HCT116 (cell line): ENCODE measurements around the gene MINDY4B. TPM values are rescaled to one million over a fixed set of nuclear protein-coding genes. Genes with fewer than 3 reads are reported as not detected.

Experiments used
- ATAC-seq: fragments of 200-7000 bp; cut with Tn5 transposase; 2 replicates; pipeline ENCODE4 v1.9.1; 2020; ENCODE audit warnings: mild to moderate bottlenecking, moderate library complexity
- BruUV-seq: library from RNA; stranded (reverse); fragments of 400-500 nt; replicated peaks from 2 replicates; lab custom pipeline; 2021; lab: Mats Ljungman, UMichigan
- CTCF ChIA-PET: fragments of 300-600 bp; sonication (Branson Sonifier 250); formaldehyde crosslinking; loops from one replicate; lab custom pipeline; 2021; ENCODE audit warnings: antibody characterized with exemption; lab: Charles Lee
- POLR2A ChIA-PET: fragments of 300-600, 350-600 bp; sonication (Branson Sonifier 250); formaldehyde crosslinking; loops from one replicate; lab custom pipeline; 2021; ENCODE audit warnings: antibody characterized with exemption; lab: Charles Lee
- RAD21 ChIA-PET, 2 experiments: fragments of 300-600 bp; sonication (Branson Sonifier 250); formaldehyde crosslinking; loops; one replicate each; lab custom pipeline; 2023; ENCODE audit warnings: low total read pairs in 2 of 2; ENCODE audit not compliant: uncharacterized antibody in 2 of 2, unreplicated experiment in 2 of 2, low non-redundant PET in 1 of 2; lab: Charles Lee
- DNase-seq: peaks from one replicate; pipeline ENCODE4 v3.0.0-alpha.2; 2010; ENCODE audit warnings: low read depth, low spot score
- H2AFZ ChIP-seq: fragments of 200-600 bp; shearing (Covaris generic), sonication (generic); 2 replicates; pipeline ENCODE4 v1.6.1; 2017; ENCODE audit warnings: low read depth, mixed run types, mixed read lengths, antibody characterized with exemption, low read length; ENCODE audit not compliant: poor library complexity, severe bottlenecking
- H3K27ac ChIP-seq: 2 replicates; pipeline ENCODE4 v1.5.1; 2012; ENCODE audit warnings: low read depth, low read length
- H3K27me3 ChIP-seq: fragments of 200-600 bp; sonication (generic); 2 replicates; pipeline ENCODE4 v1.6.1; 2016; ENCODE audit warnings: mixed run types, low read length, mixed read lengths; ENCODE audit not compliant: insufficient read depth
- H3K36me3 ChIP-seq, 2 experiments: fragments of 200-500 bp in 1 of 2; fragments of 200-600 bp in 1 of 2; sonication (Bioruptor generic) in 1 of 2; sonication (generic) in 1 of 2; 2 replicates each; pipeline versions ENCODE4 v1.5.1 to v1.6.1; 2014 to 2016; ENCODE audit warnings: low read length in 2 of 2, inconsistent platforms in 1 of 2, mixed read lengths in 1 of 2, mixed run types in 1 of 2; ENCODE audit not compliant: insufficient read depth in 2 of 2, control insufficient read depth in 1 of 2
- H3K4me1 ChIP-seq, 2 experiments: fragments of 200-600 bp in 1 of 2; sonication (generic) in 1 of 2; 2 replicates each; pipeline versions ENCODE4 v1.5.1 to v1.6.1; 2012 to 2017; ENCODE audit warnings: low read length in 2 of 2, inconsistent platforms in 1 of 2, mild to moderate bottlenecking in 1 of 2, mixed read lengths in 1 of 2, mixed run types in 1 of 2, moderate library complexity in 1 of 2; ENCODE audit not compliant: insufficient read depth in 2 of 2, control insufficient read depth in 1 of 2
- H3K4me2 ChIP-seq: fragments of 200-600 bp; sonication (generic); 2 replicates; pipeline ENCODE4 v1.6.1; 2017; ENCODE audit warnings: mixed run types, low read length, mixed read lengths
- H3K4me3 ChIP-seq, 2 experiments: fragments of 200-600 bp in 1 of 2; sonication (generic) in 1 of 2; replicated peaks in 1 of 2; 2 replicates each; pipeline ENCODE4 v1.5.1; 2011 to 2016; ENCODE audit warnings: low read length in 2 of 2, control low read depth in 1 of 2, low read depth in 1 of 2, mild to moderate bottlenecking in 1 of 2, mixed read lengths in 1 of 2, mixed run types in 1 of 2
- H3K79me2 ChIP-seq: fragments of 200-600 bp; sonication (generic); 2 replicates; pipeline ENCODE4 v1.6.1; 2017; ENCODE audit warnings: mild to moderate bottlenecking, mixed run types, low read length, moderate library complexity, mixed read lengths; ENCODE audit not compliant: insufficient read depth
- H3K9ac ChIP-seq: fragments of 200-600 bp; sonication (generic); 2 replicates; pipeline ENCODE4 v1.6.1; 2016; ENCODE audit warnings: low read length, mixed read lengths
- H3K9me2 ChIP-seq: fragments of 200-600 bp; sonication (generic), shearing (Covaris generic); 2 replicates; pipeline ENCODE4 v1.6.1; 2017; ENCODE audit warnings: mixed run types, mild to moderate bottlenecking, moderate library complexity; ENCODE audit not compliant: insufficient read depth
- H3K9me3 ChIP-seq, 2 experiments: fragments of 200-500 bp in 1 of 2; fragments of 200-600 bp in 1 of 2; sonication (Bioruptor generic) in 1 of 2; sonication (generic) in 1 of 2; 2 replicates each; pipeline ENCODE4 v1.6.1; 2014 to 2017; ENCODE audit warnings: low read length in 2 of 2, mixed read lengths in 2 of 2, inconsistent platforms in 1 of 2, low read depth in 1 of 2, mild to moderate bottlenecking in 1 of 2, mixed run types in 1 of 2, moderate library complexity in 1 of 2; ENCODE audit not compliant: control insufficient read depth in 1 of 2, insufficient read depth in 1 of 2
- H4K20me1 ChIP-seq: fragments of 200-600 bp; sonication (generic), shearing (Covaris generic); 2 replicates; pipeline ENCODE4 v1.6.1; 2017; ENCODE audit warnings: mixed run types, mild to moderate bottlenecking, moderate library complexity; ENCODE audit not compliant: insufficient read depth
- ATF3 ChIP-seq: IDR thresholded peaks from 2 replicates; pipeline ENCODE4 v1.6.1; 2012
- CEBPB ChIP-seq: IDR thresholded peaks from 2 replicates; pipeline ENCODE4 v1.6.1; 2012; ENCODE audit warnings: low read depth
- CTCF ChIP-seq, 3 experiments: fragments of 200-600 bp in 1 of 3; sonication (generic) in 1 of 3; IDR thresholded peaks in 2 of 3; conservative IDR thresholded peaks in 1 of 3; 2 replicates each; pipeline ENCODE4 v1.5.1; 2012 to 2017; ENCODE audit warnings: low read depth in 2 of 3, low read length in 2 of 3, antibody characterized with exemption in 1 of 3, borderline replicate concordance in 1 of 3, control low read depth in 1 of 3, mild to moderate bottlenecking in 1 of 3, mixed read lengths in 1 of 3, mixed run types in 1 of 3, moderate library complexity in 1 of 3; ENCODE audit not compliant: insufficient read depth in 1 of 3
- EZH2phosphoT487 ChIP-seq: fragments of 200-600 bp; IDR thresholded peaks from 2 replicates; pipeline ENCODE4 v1.6.1; 2018; ENCODE audit warnings: antibody characterized with exemption, borderline replicate concordance
- MAX ChIP-seq: IDR thresholded peaks from 2 replicates; pipeline ENCODE4 v1.6.1; 2012
- RAD21 ChIP-seq: IDR thresholded peaks from 2 replicates; pipeline ENCODE4 v1.6.1; 2012; ENCODE audit warnings: low read depth, mild to moderate bottlenecking
- SIN3A ChIP-seq: IDR thresholded peaks from 2 replicates; pipeline ENCODE4 v1.6.1; 2012; ENCODE audit warnings: low read depth
- SRF ChIP-seq: IDR thresholded peaks from 2 replicates; pipeline ENCODE4 v1.6.1; 2012; ENCODE audit warnings: low read depth
- YY1 ChIP-seq: IDR thresholded peaks from 2 replicates; pipeline ENCODE4 v1.6.1; 2011; ENCODE audit warnings: low read length, low read depth, moderate library complexity, mild to moderate bottlenecking; ENCODE audit not compliant: insufficient replicate concordance; ENCODE audit errors: extremely low read depth
- ZBTB33 ChIP-seq: IDR thresholded peaks from 2 replicates; pipeline ENCODE4 v1.6.1; 2011; ENCODE audit warnings: mild to moderate bottlenecking, low read length, moderate library complexity; ENCODE audit not compliant: insufficient replicate concordance; ENCODE audit errors: extremely low read depth
- ZNF274 ChIP-seq: fragments of 200-500 bp; sonication (Bioruptor generic); IDR thresholded peaks from 2 replicates; pipeline ENCODE4 v1.6.1; 2014; ENCODE audit warnings: mild to moderate bottlenecking, low read depth, low read length, inconsistent platforms
- intact Hi-C: fragments of 100-400 bp; cut with micrococcal nuclease; formaldehyde crosslinking; loops from 2 replicates; pipeline ENCODE4 v1.10.0; 2022
- total RNA-seq: library from RNA; stranded (reverse); gene quantifications from one replicate; pipeline ENCODE4 v1.2.1, GENCODE V29; 2021; ENCODE audit not compliant: unreplicated experiment

The MINDY4B gene
- total RNA-seq, 1 experiment from 2014 or later = not detected

- no peaks in the 10 kb centered on the region for H4K20me1 ChIP-seq
- no peak overlapping the region for H3K4me3 ChIP-seq
- CTCF ChIA-PET = interaction anchor here (1.0 to 1.5 kb wide), 2 partner anchors 42 to 58 kb away, joined by 3 to 4 read pairs; no protein-coding TSS in a partner anchor
- no peak overlapping the region for H3K4me2 ChIP-seq
- H3K27me3 ChIP-seq = no peaks in the 10 kb centered on the region
- no TSS peak for BruUV-seq
- no peaks in the 10 kb centered on the region for H3K9me2 ChIP-seq
- POLR2A ChIA-PET = no interaction called here
- H3K4me1 ChIP-seq = no peaks in the 10 kb centered on the region
- H2AFZ ChIP-seq = peak overlapping the region; percentile 47
- peak; percentile 15 for DNase-seq
- no peaks in the 10 kb centered on the region for H3K36me3 ChIP-seq
- peak; percentile 91 for ATAC-seq
- no peak overlapping the region for H3K27ac ChIP-seq
- H3K79me2 ChIP-seq = no peaks in the 10 kb centered on the region
- H3K9me3 ChIP-seq = no peaks in the 10 kb centered on the region
- intact Hi-C loops = no loop called here
- peak; percentile 23 to 63 (median 60); a peak in 5 of 6 replicates for TF ChIP-seq CTCF (IDR thresholded peaks at IDR 0.05 in 2 of 3, conservative IDR thresholded peaks at IDR 0.05 in 1 of 3; ENCODE audit: borderline replicate concordance in 1 of 3, insufficient read depth in 1 of 3, low read depth in 2 of 3, low read length in 2 of 3)
- TF ChIP-seq CEBPB = no peak
- peak; percentile 28; the same call in 1 of the 2 replicates for TF ChIP-seq RAD21
- TF ChIP-seq, all 23 proteins: peak for 2
- RAD21 ChIA-PET = no interaction called here
- H3K9ac ChIP-seq = no peak overlapping the region
These were observed 75.1 kb downstream of the MINDY4B start for GRCh38 chr3:150830094-150830681.

GRCh38 chr3:150829408-150829807 is 75.8 kb downstream of the MINDY4B start:
- H3K9me2 ChIP-seq = no peaks in the 10 kb centered on the region
- intact Hi-C loops = no loop called here
- BruUV-seq = no TSS peak
- no peak overlapping the region for H3K4me2 ChIP-seq
- H3K27ac ChIP-seq = no peak overlapping the region
- H3K9me3 ChIP-seq = no peaks in the 10 kb centered on the region
- H3K4me1 ChIP-seq = no peaks in the 10 kb centered on the region
- ChIA-PET RAD21 (no interaction called here), CTCF (no interaction called here), POLR2A (no interaction called here)
- H3K36me3 ChIP-seq = no peaks in the 10 kb centered on the region
- H3K9ac ChIP-seq = no peak overlapping the region
- no peak overlapping the region for H2AFZ ChIP-seq
- no peaks in the 10 kb centered on the region for H3K79me2 ChIP-seq
- H4K20me1 ChIP-seq = no peaks in the 10 kb centered on the region
- H3K4me3 ChIP-seq = no peak overlapping the region
- ATAC-seq = no peak
- no peaks in the 10 kb centered on the region for H3K27me3 ChIP-seq
- no peak for DNase-seq
- TF ChIP-seq ATF3 = no peak
- TF ChIP-seq MAX = no peak
- no peak for TF ChIP-seq EZH2phosphoT487
- no peak for TF ChIP-seq SRF
- TF ChIP-seq SIN3A = no peak
- TF ChIP-seq YY1 = no peak
- no peak for TF ChIP-seq ZNF274
- TF ChIP-seq ZBTB33 = no peak
